RWPE1 (cell line): ENCODE results near the gene CEND1.
A peak's percentile ranks its signal among the peaks of the same experiment; 100 is the strongest.

Source experiments
- CTCF ChIA-PET: fragments of 350-600 bp; sonication (Branson Sonifier 250); formaldehyde crosslinking; extraction: SDS; loops from one replicate; lab custom pipeline; 2021; lab: Yijun Ruan, JAX
- POLR2A ChIA-PET: fragments of 400-600 bp; formaldehyde crosslinking; extraction: SDS; loops from one replicate; lab custom pipeline; 2020; ENCODE audit warnings: antibody characterized with exemption; ENCODE audit not compliant: low non-redundant PET; lab: Yijun Ruan, JAX
- DNase-seq: peaks from one replicate; pipeline ENCODE4 v3.0.0; 2012; ENCODE audit warnings: low spot score
- H3K27ac ChIP-seq: fragments of 450-650 bp; 2 replicates; pipeline ENCODE4 v1.5.1; 2017
- CTCF ChIP-seq: fragments of 450-650 bp; conservative IDR thresholded peaks from 2 replicates; pipeline ENCODE4 v1.5.1; 2017; ENCODE audit warnings: low read depth, mild to moderate bottlenecking

CEND1 gene

DNA sequence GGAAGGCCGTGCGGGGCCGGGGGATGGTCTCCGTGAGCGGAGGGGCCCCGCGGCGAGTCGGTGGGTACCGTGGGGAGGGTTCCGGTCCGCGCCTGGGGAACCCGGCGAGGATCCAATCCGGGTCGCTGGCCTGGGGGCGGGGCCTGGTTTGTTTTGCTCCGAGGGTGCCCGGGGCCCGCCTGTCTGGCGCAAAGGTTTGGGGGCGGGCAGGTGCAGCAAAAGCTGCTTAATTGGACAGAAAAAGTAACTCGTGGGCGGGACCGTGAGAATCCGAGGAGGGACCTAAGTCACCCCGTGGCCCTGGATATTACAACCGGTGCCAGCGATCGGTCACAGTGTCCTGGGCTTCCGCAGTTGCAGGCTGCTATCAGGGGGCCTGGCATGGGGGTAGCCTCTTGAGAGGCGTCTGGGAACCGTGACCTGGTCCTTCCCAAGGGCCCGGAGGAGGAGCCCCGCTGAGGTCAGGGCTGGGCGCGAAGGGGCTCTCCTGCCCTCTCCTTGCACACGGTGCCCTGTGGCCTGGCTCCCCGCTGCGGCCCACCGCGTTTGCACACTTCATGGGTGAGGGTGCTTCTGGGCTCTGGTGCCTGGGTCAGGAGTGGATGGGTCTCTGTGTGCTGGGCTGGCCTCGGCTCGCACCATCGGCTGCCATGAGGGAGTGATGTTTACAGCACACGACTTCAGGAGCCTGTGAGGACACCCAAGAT lies 30.2 kb upstream of the CEND1 start:
- ChIA-PET POLR2A (interaction anchor here (1.3 to 1.6 kb wide), 4 partner anchors 11 to 22 kb away, joined by 3 to 10 read pairs (median 6); partner anchors contain the start of genes POLR2L, RPLP2 and TSPAN4), CTCF (interaction anchor here (0.8 kb wide), 1 partner anchor 232 kb away, joined by 3 read pairs; no protein-coding TSS in a partner anchor)
- no peak for TF ChIP-seq CTCF
- peak; percentile 72 for DNase-seq
- H3K27ac ChIP-seq, result peak overlapping the region; percentile 97

DNA sequence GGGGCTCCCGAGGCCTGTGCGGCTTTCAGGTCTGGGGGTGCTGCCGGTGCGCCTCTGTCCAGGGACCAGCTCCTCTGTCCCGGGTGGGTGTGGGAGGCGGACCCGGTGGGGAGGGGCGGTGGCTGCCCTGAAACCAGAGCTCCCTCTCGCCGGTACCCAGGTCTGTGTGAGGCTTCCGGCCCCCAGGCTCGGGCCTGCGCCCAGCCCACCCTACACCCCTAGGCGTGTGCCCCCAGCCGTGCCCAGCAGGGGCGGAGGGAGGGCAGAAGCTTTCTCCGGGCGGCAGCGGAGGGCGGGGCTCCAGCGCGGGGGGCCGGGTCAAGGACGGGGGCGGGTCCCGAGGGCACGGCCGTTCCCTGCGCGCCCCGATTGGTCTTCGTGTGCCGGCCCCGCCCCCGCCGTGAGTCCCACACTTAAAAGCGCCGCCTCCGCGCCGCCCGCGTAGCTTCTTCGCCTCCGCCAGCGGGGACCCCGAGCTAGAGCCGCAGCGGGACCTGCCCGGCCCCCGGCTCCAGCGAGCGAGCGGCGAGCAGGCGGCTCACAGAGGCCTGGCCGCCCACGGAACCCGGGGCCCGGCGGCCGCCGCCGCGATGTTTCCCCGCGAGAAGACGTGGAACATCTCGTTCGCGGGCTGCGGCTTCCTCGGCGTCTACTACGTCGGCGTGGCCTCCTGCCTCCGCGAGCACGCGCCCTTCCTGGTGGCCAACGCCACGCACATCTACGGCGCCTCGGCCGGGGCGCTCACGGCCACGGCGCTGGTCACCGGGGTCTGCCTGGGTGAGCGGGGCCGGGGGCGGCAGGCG lies 29.4 kb upstream of the CEND1 start:
- ChIA-PET CTCF (interaction anchor here (0.7 to 0.8 kb wide), 2 partner anchors 15 to 232 kb away, joined by 3 read pairs; no protein-coding TSS in a partner anchor), POLR2A (interaction anchor here (0.7 to 1.6 kb wide), 9 partner anchors 10 to 48 kb away, joined by 3 to 10 read pairs (median 4); partner anchors contain the start of genes CD151, POLR2L, RPLP2 and TSPAN4)
- peak overlapping the region; percentile 97 for H3K27ac ChIP-seq
- TF ChIP-seq CTCF, result no peak
- DNase-seq, result peak; percentile 82

GRCh38 chr11:818396-819128 lies 28.7 kb upstream of the CEND1 start, which contains the start of gene PNPLA2:
TSS of gene PNPLA2 (plus strand) at chr11:818914. CDS start at chr11:819719, 805 bp downstream.
- CTCF ChIA-PET, result interaction anchor here (0.7 kb wide), 1 partner anchor 15 kb away, joined by 3 read pairs; no protein-coding TSS in a partner anchor
- POLR2A ChIA-PET, result interaction anchor here (0.7 to 1.6 kb wide), 9 partner anchors 9 to 49 kb away, joined by 3 to 10 read pairs (median 4); partner anchors contain the start of genes CD151, POLR2L, RPLP2 and TSPAN4
- peak within 1 kb of the TSS; percentile 97 for H3K27ac ChIP-seq
- peak; percentile 74 for DNase-seq
- TF ChIP-seq CTCF, result no peak

GRCh38 chr11:816433-816779 lies 26.5 kb upstream of the CEND1 start:
- CTCF ChIA-PET, result interaction anchor here (0.7 to 1.6 kb wide), 2 partner anchors 19 to 31 kb away, joined by 3 to 5 read pairs; partner anchors contain the start of gene SLC25A22
- TF ChIP-seq CTCF, result no peak
- POLR2A ChIA-PET, result no interaction called here
- no peak for DNase-seq
- H3K27ac ChIP-seq, result peak overlapping the region; percentile 97

DNA sequence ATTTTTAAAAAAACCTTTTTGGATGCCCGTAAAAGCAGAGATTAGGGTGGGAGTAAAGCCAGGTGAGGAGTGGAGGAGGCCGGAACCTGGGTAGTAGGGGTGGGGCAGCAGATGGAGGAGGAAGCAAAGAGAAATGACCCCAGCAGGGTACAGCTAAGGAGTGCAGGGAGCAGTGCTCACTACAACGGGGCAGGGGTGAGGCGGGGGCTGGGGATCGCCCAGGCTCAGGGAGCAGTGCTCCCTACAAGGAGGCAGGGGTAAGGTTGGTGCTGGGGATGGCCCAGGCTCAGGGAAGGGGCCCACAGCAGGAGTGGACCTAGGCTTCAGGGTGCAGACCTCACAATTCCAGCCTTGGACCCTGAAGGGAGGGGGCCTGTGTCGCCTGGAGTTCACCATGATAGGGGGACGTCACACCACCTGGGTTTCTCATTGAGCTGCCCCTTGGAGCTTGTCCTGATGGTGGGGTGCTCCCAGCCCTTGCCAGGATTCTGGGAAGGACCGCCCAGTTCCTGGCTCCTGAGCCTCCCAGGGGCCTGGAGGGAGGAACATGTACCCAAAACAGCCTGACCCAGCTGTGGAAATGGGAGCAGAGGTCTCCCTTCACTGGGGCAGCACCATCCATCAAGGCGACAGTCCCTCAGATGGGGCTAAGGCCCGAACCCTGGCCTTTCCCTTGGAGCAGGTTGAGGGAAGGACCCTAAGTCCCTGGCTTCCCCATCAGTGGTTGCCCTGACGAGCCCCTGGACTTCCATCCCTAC lies 26.0 kb upstream of the CEND1 start:
- ChIA-PET CTCF (interaction anchor here (0.7 kb wide), 1 partner anchor 18 kb away, joined by 3 read pairs; the partner anchor contains the start of gene SLC25A22), POLR2A (no interaction called here)
- TF ChIP-seq CTCF, result no peak
- peak overlapping the region; percentile 97 for H3K27ac ChIP-seq
- no peak for DNase-seq
